B cell (primary cell): Measurements from ENCODE around the gene TECR. TPM values are rescaled to one million over a fixed set of nuclear protein-coding genes. Genes with fewer than 3 reads are reported as not detected.
A peak's percentile ranks its signal among the peaks of the same experiment; 100 is the strongest.

Experiments
- ATAC-seq: fragments of 200-7000 bp; cut with Tn5 transposase; one replicate; pipeline ENCODE4 v1.10.0; 2021; ENCODE audit warnings: low read depth, mild to moderate bottlenecking, moderate number of reproducible peaks, moderate library complexity
- CTCF ChIA-PET: fragments of 350-600 bp; sonication (Branson Sonifier 250); formaldehyde crosslinking; loops from one replicate; lab custom pipeline; 2021; ENCODE audit warnings: antibody characterized with exemption, inconsistent platforms; lab: Charles Lee
- POLR2A ChIA-PET: fragments of 350-600 bp; sonication (Branson Sonifier 250); formaldehyde crosslinking; loops from one replicate; lab custom pipeline; 2021; ENCODE audit warnings: antibody characterized with exemption; lab: Charles Lee
- DNase-seq: peaks from one replicate; pipeline ENCODE4 v3.0.0; 2013
- H2AFZ ChIP-seq: 2 replicates; pipeline ENCODE4 v1.6.1; 2012; ENCODE audit warnings: mild to moderate bottlenecking, low read depth, low read length; ENCODE audit not compliant: insufficient read depth, poor library complexity, severe bottlenecking
- H3K27ac ChIP-seq, 2 donors: 1 replicate in 1 of 2; 2 replicates in 1 of 2; pipeline ENCODE4 v1.5.1; 2012 to 2013; ENCODE audit warnings: low read length in 2 of 2, mild to moderate bottlenecking in 2 of 2, moderate library complexity in 1 of 2
- H3K27me3 ChIP-seq, 4 experiments: fragments of 200-600 bp in 1 of 4; sonication (generic) in 1 of 4; replicated peaks in 1 of 4; 1 replicate in 2 of 4; 2 replicates in 2 of 4; pipeline versions ENCODE4 v1.6.1 to v1.7.0; 2013 to 2016; ENCODE audit warnings: low read length in 3 of 4, mild to moderate bottlenecking in 2 of 4, mixed read lengths in 1 of 4, moderate library complexity in 1 of 4; ENCODE audit not compliant: insufficient read depth in 4 of 4, control insufficient read depth in 3 of 4; ENCODE audit errors: control extremely low read depth in 1 of 4
- H3K36me3 ChIP-seq, 2 experiments: replicated peaks in 1 of 2; 1 replicate in 1 of 2; 2 replicates in 1 of 2; pipeline versions ENCODE4 v1.6.1 to v1.7.1; 2013; ENCODE audit warnings: low read length in 1 of 2; ENCODE audit not compliant: insufficient read depth in 2 of 2, control insufficient read depth in 1 of 2; ENCODE audit errors: control extremely low read depth in 1 of 2, extremely low read depth in 1 of 2
- H3K4me1 ChIP-seq, 2 donors: fragments of 200-600 bp in 1 of 2; sonication (generic) in 1 of 2; 1 replicate in 1 of 2; 2 replicates in 1 of 2; pipeline versions ENCODE4 v1.5.1 to v1.6.1; 2013 to 2017; ENCODE audit warnings: low read length in 2 of 2; ENCODE audit not compliant: control insufficient read depth in 2 of 2, insufficient read depth in 2 of 2
- H3K4me2 ChIP-seq: replicated peaks from 2 replicates; pipeline ENCODE3; 2012; ENCODE audit warnings: mild to moderate bottlenecking, low read depth, low read length; ENCODE audit not compliant: poor library complexity, severe bottlenecking
- H3K4me3 ChIP-seq, 5 experiments: fragments of 200-600 bp in 1 of 5; sonication (generic) in 1 of 5; 1 replicate in 3 of 5; 2 replicates in 2 of 5; pipeline versions ENCODE4 v1.5.1 to v1.7.0; 2011 to 2016; ENCODE audit warnings: low read length in 4 of 5, mild to moderate bottlenecking in 4 of 5, low read depth in 2 of 5, control low read depth in 1 of 5, moderate library complexity in 1 of 5; ENCODE audit not compliant: insufficient read depth in 1 of 5; ENCODE audit errors: control extremely low read depth in 1 of 5, extremely low read depth in 1 of 5
- H3K79me2 ChIP-seq: fragments of 200-600 bp; sonication (generic); one replicate; pipeline ENCODE4 v1.6.0; 2016; ENCODE audit warnings: low read length; ENCODE audit not compliant: control insufficient read depth, insufficient read depth
- H3K9ac ChIP-seq: fragments of 200-600 bp; sonication (generic); 2 replicates; pipeline ENCODE4 v1.6.1; 2017; ENCODE audit warnings: mild to moderate bottlenecking, low read length, moderate library complexity
- H3K9me3 ChIP-seq, 3 donors: one replicate each; pipeline versions ENCODE4 v1.6.1 to v1.7.1; 2013; ENCODE audit warnings: low read length in 2 of 3; ENCODE audit not compliant: control insufficient read depth in 2 of 3, insufficient read depth in 1 of 3; ENCODE audit errors: control extremely low read depth in 1 of 3
- H4K20me1 ChIP-seq: 2 replicates; pipeline ENCODE4 v1.6.0; 2012; ENCODE audit warnings: mild to moderate bottlenecking, low read length; ENCODE audit not compliant: insufficient read depth, control insufficient read depth, poor library complexity, severe bottlenecking
- H3K27ac Mint-ChIP-seq: one replicate; pipeline ENCODE4 v1.8.0; 2021; ENCODE audit warnings: mixed read lengths
- H3K27me3 Mint-ChIP-seq: one replicate; pipeline ENCODE4 v1.8.0; 2021; ENCODE audit warnings: mixed read lengths
- H3K4me1 Mint-ChIP-seq: one replicate; pipeline ENCODE4 v1.8.0; 2021; ENCODE audit warnings: mixed read lengths
- H3K4me3 Mint-ChIP-seq: one replicate; pipeline ENCODE4 v1.8.0; 2021; ENCODE audit warnings: mixed read lengths
- H3K9me3 Mint-ChIP-seq: one replicate; pipeline ENCODE4 v1.8.0; 2022; ENCODE audit warnings: mixed read lengths; ENCODE audit not compliant: insufficient read depth
- CTCF ChIP-seq: fragments of 200-600 bp; IDR thresholded peaks from one replicate; pipeline ENCODE4 v1.8.0; 2022; ENCODE audit warnings: antibody characterized with exemption, mild to moderate bottlenecking
- EZH2 ChIP-seq: IDR thresholded peaks from 2 replicates; pipeline ENCODE4 v1.6.1; 2012; ENCODE audit warnings: borderline replicate concordance, low read depth, mild to moderate bottlenecking, moderate library complexity, low read length; ENCODE audit not compliant: insufficient read depth, poor library complexity, severe bottlenecking
- WGBS: methylation state at CpG from one replicate; pipeline ENCODE4 v1.1.5; 2013; ENCODE audit warnings: missing lambda C conversion rate; ENCODE audit not compliant: insufficient coverage; 5-methylcytosine and 5-hydroxymethylcytosine counted together
- intact Hi-C: fragments of 100-400 bp; cut with micrococcal nuclease; formaldehyde crosslinking; loops from one replicate; pipeline ENCODE4 v1.10.0; 2022
- polyA minus RNA-seq: library from RNA; depleted of rRNA, polyadenylated mRNA; stranded (reverse); fragments of >200 nt; gene quantifications from 2 replicates; pipeline ENCODE4 v1.2.3, GENCODE V29; 2012
- polyA plus RNA-seq: library from polyadenylated mRNA; depleted of rRNA; stranded (reverse); fragments of >200 nt; gene quantifications from 2 replicates; pipeline ENCODE4 v1.2.3, GENCODE V29; 2012
- total RNA-seq, 2 donors: library from RNA; stranded (reverse); fragments of 120-200 nt in 1 of 2; gene quantifications; 1 replicate in 1 of 2; 2 replicates in 1 of 2; pipeline versions ENCODE4 v1.2.3 to v1.2.4, GENCODE V29; 2013 to 2022

The TECR gene
- total RNA-seq (68.9 and 72.4 TPM in 2 replicates), polyA plus RNA-seq (97.0 and 129 TPM in 2 replicates), polyA minus RNA-seq (53.7 and 56.1 TPM in 2 replicates)
- total RNA-seq (2013), result 31.9 TPM

GRCh38 chr19:14529254-14530004 is at the start of gene TECR:
TSS of gene TECR (plus strand) at chr19:14529594. CDS start at chr19:14529697, 103 bp downstream.
- H4K20me1 ChIP-seq, result peaks cover 14% of the 10 kb centered on the region
- peaks cover 0 to 1% of the 10 kb centered on the region in 2 experiments for H3K36me3 ChIP-seq
- H3K4me2 ChIP-seq, result peak within 1 kb of the TSS; percentile 92
- TF ChIP-seq EZH2, result no peak
- TF ChIP-seq CTCF, result no peak
- ChIA-PET CTCF (interaction anchor here (0.6 kb wide), 1 partner anchor 86 kb away, joined by 3 read pairs; no protein-coding TSS in a partner anchor), POLR2A (interaction anchor here (0.5 to 1.4 kb wide), 2 partner anchors 11 to 44 kb away, joined by 4 to 13 read pairs; partner anchors contain the start of gene DNAJB1)
- peaks cover 46% of the 10 kb centered on the region for H3K79me2 ChIP-seq
- DNase-seq, result peak; percentile 100
- Mint-ChIP-seq H3K27me3 (no peaks in the 10 kb centered on the region), H3K9me3 (no peaks in the 10 kb centered on the region), H3K27ac (peak within 1 kb of the TSS; percentile 95), H3K4me1 (peaks cover 29% of the 10 kb centered on the region), H3K4me3 (peak within 1 kb of the TSS; percentile 91)
- peak within 1 kb of the TSS; percentile 56 to 86 for H3K27ac ChIP-seq
- H3K4me3 ChIP-seq, result peak within 1 kb of the TSS; percentile 64 to 95 (median 72)
- H3K4me1 ChIP-seq, result peaks cover 13 to 22% of the 10 kb centered on the region in 2 donors
- intact Hi-C loops, result loop anchor here (1.0 kb wide), 5 partner anchors 11 to 160 kb away; partner anchors contain the start of genes DDX39A, DNAJB1 and NDUFB7
- peak within 1 kb of the TSS; percentile 92 for H2AFZ ChIP-seq
- WGBS, result under 1% methylated on average over 57 of the region's 59 CpGs
- H3K9me3 ChIP-seq, result no peaks in the 10 kb centered on the region
- peak; percentile 97 for ATAC-seq
- peak within 1 kb of the TSS; percentile 90 for H3K9ac ChIP-seq
- no peaks in the 10 kb centered on the region for H3K27me3 ChIP-seq
